Activated B cell treated with CpG ODN at 0.5 μM for 24 hours (primary cell): Measurements from ENCODE around the gene PON2. TPM values are rescaled to one million over a fixed set of nuclear protein-coding genes. Genes with fewer than 3 reads are reported as not detected.

Source experiments
- ATAC-seq: fragments of 200-7000 bp; cut with Tn5 transposase; one replicate; pipeline ENCODE4 v1.10.0; 2021; ENCODE audit warnings: low read depth, mild to moderate bottlenecking, moderate library complexity
- CTCF ChIA-PET: fragments of 350-600 bp; sonication (Branson Sonifier 250); formaldehyde crosslinking; loops from one replicate; lab custom pipeline; 2021; ENCODE audit warnings: antibody characterized with exemption; lab: Charles Lee
- POLR2A ChIA-PET: fragments of 350-600 bp; sonication (Branson Sonifier 250); formaldehyde crosslinking; loops from one replicate; lab custom pipeline; 2021; ENCODE audit warnings: antibody characterized with exemption; lab: Charles Lee
- DNase-seq: peaks from one replicate; pipeline ENCODE4 v3.0.0; 2022
- H3K27ac Mint-ChIP-seq: one replicate; pipeline ENCODE4 v1.8.0; 2020; ENCODE audit warnings: mixed read lengths
- H3K27me3 Mint-ChIP-seq: one replicate; pipeline ENCODE4 v1.8.0; 2021; ENCODE audit warnings: mixed read lengths
- H3K36me3 Mint-ChIP-seq: one replicate; pipeline ENCODE4 v1.8.0; 2021; ENCODE audit warnings: low read depth, mixed read lengths
- H3K4me1 Mint-ChIP-seq: one replicate; pipeline ENCODE4 v1.8.0; 2021; ENCODE audit warnings: mixed read lengths
- H3K4me3 Mint-ChIP-seq: one replicate; pipeline ENCODE4 v1.8.0; 2020; ENCODE audit warnings: mild to moderate bottlenecking, mixed read lengths
- H3K9me3 Mint-ChIP-seq: one replicate; pipeline ENCODE4 v1.8.0; 2020; ENCODE audit warnings: mixed read lengths
- CTCF ChIP-seq: fragments of 200-600 bp; IDR thresholded peaks from one replicate; pipeline ENCODE4 v1.8.0; 2022; ENCODE audit warnings: antibody characterized with exemption, mild to moderate bottlenecking
- intact Hi-C: fragments of 100-400 bp; cut with micrococcal nuclease; formaldehyde crosslinking; loops from one replicate; pipeline ENCODE4 v1.15.1; 2024
- total RNA-seq: library from RNA; stranded (reverse); gene quantifications from 2 replicates; pipeline ENCODE4 v1.2.3, GENCODE V29; 2022

PON2 gene
- total RNA-seq, 1 donor from 2014 or later = 9.2 TPM

GRCh38 chr7:95472581-95473161 lies 37.8 kb upstream of the PON2 start:
- ChIA-PET CTCF (interaction anchor here (0.6 to 1.3 kb wide), 2 partner anchors 217 to 1024 kb away, joined by 3 to 8 read pairs; no protein-coding TSS in a partner anchor), POLR2A (no interaction called here)
- Mint-ChIP-seq H3K27me3 (no peaks in the 10 kb centered on the region), H3K36me3 (no peaks in the 10 kb centered on the region), H3K4me3 (no peak overlapping the region), H3K4me1 (peaks cover 10% of the 10 kb centered on the region), H3K9me3 (no peaks in the 10 kb centered on the region), H3K27ac (no peak overlapping the region)
- intact Hi-C loops = no loop called here
- no peak for TF ChIP-seq CTCF
- no peak for DNase-seq
- no peak for ATAC-seq

GRCh38 chr7:95471071-95471470 lies 36.2 kb upstream of the PON2 start:
- no peaks in the 10 kb centered on the region for H3K9me3 Mint-ChIP-seq

GRCh38 chr7:95470452-95470851 lies 35.6 kb upstream of the PON2 start:
- DNase-seq (no peak), ATAC-seq (no peak)
- H3K36me3 Mint-ChIP-seq = no peaks in the 10 kb centered on the region
- peaks cover 10% of the 10 kb centered on the region for H3K4me1 Mint-ChIP-seq
- intact Hi-C loops = no loop called here
- TF ChIP-seq CTCF = no peak
- no peaks in the 10 kb centered on the region for H3K9me3 Mint-ChIP-seq
- H3K4me3 Mint-ChIP-seq = no peak overlapping the region
- no peak overlapping the region for H3K27ac Mint-ChIP-seq
- CTCF ChIA-PET = interaction anchor here (0.9 kb wide), 1 partner anchor 10 kb away, joined by 3 read pairs; no protein-coding TSS in a partner anchor
- no peaks in the 10 kb centered on the region for H3K27me3 Mint-ChIP-seq
- POLR2A ChIA-PET = no interaction called here

More at GRCh38 chr7:95471071-95471470, 36.2 kb upstream of the PON2 start:
- no peak for ATAC-seq
- H3K4me1 Mint-ChIP-seq = peaks cover 10% of the 10 kb centered on the region
- POLR2A ChIA-PET = no interaction called here
- no peak overlapping the region for H3K4me3 Mint-ChIP-seq
- CTCF ChIA-PET = no interaction called here
- no peaks in the 10 kb centered on the region for H3K27me3 Mint-ChIP-seq
- intact Hi-C loops = no loop called here
- H3K27ac Mint-ChIP-seq = no peak overlapping the region
- no peak for DNase-seq
- TF ChIP-seq CTCF = no peak
- H3K36me3 Mint-ChIP-seq = no peaks in the 10 kb centered on the region

GRCh38 chr7:95469848-95470247 lies 35.0 kb upstream of the PON2 start:
- no peak for TF ChIP-seq CTCF
- no peaks in the 10 kb centered on the region for H3K27me3 Mint-ChIP-seq
- intact Hi-C loops = no loop called here
- H3K27ac Mint-ChIP-seq = no peak overlapping the region
- ATAC-seq (no peak), DNase-seq (no peak)
- ChIA-PET CTCF (interaction anchor here (0.9 kb wide), 1 partner anchor 10 kb away, joined by 3 read pairs; no protein-coding TSS in a partner anchor), POLR2A (no interaction called here)
- H3K4me3 Mint-ChIP-seq = no peak overlapping the region
- H3K9me3 Mint-ChIP-seq = no peaks in the 10 kb centered on the region
- H3K4me1 Mint-ChIP-seq = peaks cover 10% of the 10 kb centered on the region
- no peaks in the 10 kb centered on the region for H3K36me3 Mint-ChIP-seq

GRCh38 chr7:95469187-95469586 lies 34.4 kb upstream of the PON2 start:
- no peak overlapping the region for H3K27ac Mint-ChIP-seq
- peaks cover 10% of the 10 kb centered on the region for H3K4me1 Mint-ChIP-seq
- intact Hi-C loops = no loop called here
- DNase-seq = no peak
- H3K27me3 Mint-ChIP-seq = peaks cover 2% of the 10 kb centered on the region
- TF ChIP-seq CTCF = no peak
- ATAC-seq = no peak
- ChIA-PET POLR2A (no interaction called here), CTCF (no interaction called here)
- H3K4me3 Mint-ChIP-seq = no peak overlapping the region
- H3K36me3 Mint-ChIP-seq = no peaks in the 10 kb centered on the region
- no peaks in the 10 kb centered on the region for H3K9me3 Mint-ChIP-seq
